IMR-90 (cell line): ENCODE data around the gene SLX9. TPM values are rescaled to one million over a fixed set of nuclear protein-coding genes. Genes with fewer than 3 reads are reported as not detected.

Experiments
- ATAC-seq: fragments of 200-7000 bp; cut with Tn5 transposase; 2 replicates; pipeline ENCODE4 v1.9.1; 2020; ENCODE audit warnings: low read depth, mild to moderate bottlenecking, moderate library complexity
- BruUV-seq: library from RNA; stranded (reverse); fragments of 400-500 nt; replicated peaks from 2 replicates; lab custom pipeline; 2021; lab: Mats Ljungman, UMichigan
- CTCF ChIA-PET: fragments of 300-600 bp; formaldehyde crosslinking; extraction: SDS; loops from one replicate; lab custom pipeline; 2021; ENCODE audit warnings: antibody characterized with exemption; lab: Yijun Ruan, JAX
- POLR2A ChIA-PET: fragments of 300-600 bp; sonication (Branson Sonifier 250); formaldehyde crosslinking; loops from one replicate; lab custom pipeline; 2022; ENCODE audit warnings: antibody characterized with exemption; ENCODE audit not compliant: unreplicated experiment; lab: Charles Lee
- DNase-seq: peaks from one replicate; pipeline ENCODE4 v3.0.0; 2013
- H2AFZ ChIP-seq: replicated peaks from 2 replicates; pipeline ENCODE3; 2013; ENCODE audit warnings: low read length, mild to moderate bottlenecking; ENCODE audit not compliant: poor library complexity
- H2AK5ac ChIP-seq: 2 replicates; pipeline ENCODE4 v1.6.1; 2013; ENCODE audit warnings: low read depth, low read length, inconsistent platforms
- H2AK9ac ChIP-seq: replicated peaks from 2 replicates; pipeline ENCODE3; 2013; ENCODE audit warnings: mild to moderate bottlenecking, low read depth, low read length, moderate library complexity; ENCODE audit not compliant: poor library complexity
- H2BK120ac ChIP-seq: 2 replicates; pipeline ENCODE4 v1.6.1; 2013; ENCODE audit warnings: low read depth, low read length, inconsistent platforms
- H2BK15ac ChIP-seq: 3 replicates; pipeline ENCODE4 v1.6.1; 2013; ENCODE audit warnings: low read depth, low read length, inconsistent platforms
- H2BK20ac ChIP-seq: 2 replicates; pipeline ENCODE4 v1.6.1; 2013; ENCODE audit warnings: low read depth, mild to moderate bottlenecking, inconsistent platforms, low read length, moderate library complexity
- H2BK5ac ChIP-seq: 2 replicates; pipeline ENCODE4 v1.6.1; 2013; ENCODE audit warnings: mild to moderate bottlenecking, low read depth, low read length, inconsistent platforms; ENCODE audit not compliant: poor library complexity, severe bottlenecking
- H3K14ac ChIP-seq: replicated peaks from 2 replicates; pipeline ENCODE4 v1.6.1; 2013; ENCODE audit warnings: low read depth, low read length, inconsistent platforms
- H3K18ac ChIP-seq: 2 replicates; pipeline ENCODE4 v1.6.1; 2013; ENCODE audit warnings: low read depth, low read length, control low read depth
- H3K23ac ChIP-seq: 2 replicates; pipeline ENCODE4 v1.6.1; 2013; ENCODE audit warnings: low read depth, low read length, inconsistent platforms
- H3K27ac ChIP-seq: 2 replicates; pipeline ENCODE4 v1.5.1; 2013; ENCODE audit warnings: mild to moderate bottlenecking, control low read depth, low read length; ENCODE audit not compliant: insufficient read depth
- H3K27me3 ChIP-seq: 2 replicates; pipeline ENCODE4 v1.6.1; 2013; ENCODE audit warnings: low read length; ENCODE audit not compliant: control insufficient read depth, insufficient read depth
- H3K36me3 ChIP-seq: 2 replicates; pipeline ENCODE4 v1.6.1; 2013; ENCODE audit warnings: low read length, mixed read lengths; ENCODE audit not compliant: control insufficient read depth, insufficient read depth
- H3K4ac ChIP-seq: 2 replicates; pipeline ENCODE4 v1.6.1; 2013; ENCODE audit warnings: low read depth, low read length, inconsistent platforms
- H3K4me1 ChIP-seq: 2 replicates; pipeline ENCODE4 v1.6.1; 2013; ENCODE audit warnings: low read length, mixed read lengths; ENCODE audit not compliant: control insufficient read depth, insufficient read depth
- H3K4me2 ChIP-seq: 2 replicates; pipeline ENCODE4 v1.6.1; 2013; ENCODE audit warnings: low read depth, mild to moderate bottlenecking, control low read depth, low read length, moderate library complexity
- H3K4me3 ChIP-seq: 2 replicates; pipeline ENCODE4 v1.5.1; 2013; ENCODE audit warnings: low read depth, mild to moderate bottlenecking, control low read depth, low read length, moderate library complexity; ENCODE audit not compliant: insufficient read depth
- H3K56ac ChIP-seq: 2 replicates; pipeline ENCODE4 v1.6.1; 2013; ENCODE audit warnings: low read length, inconsistent platforms; ENCODE audit not compliant: insufficient read depth; ENCODE audit errors: extremely low read depth
- H3K79me1 ChIP-seq, 2 experiments: 2 replicates each; pipeline ENCODE4 v1.6.1; 2013; ENCODE audit warnings: low read length in 2 of 2, inconsistent platforms in 1 of 2, low read depth in 1 of 2
- H3K9ac ChIP-seq: 2 replicates; pipeline ENCODE4 v1.6.1; 2013; ENCODE audit warnings: low read depth, low read length, control low read depth
- H3K9me1 ChIP-seq: 2 replicates; pipeline ENCODE4 v1.6.1; 2013; ENCODE audit warnings: low read length, inconsistent platforms; ENCODE audit not compliant: insufficient read depth
- H3K9me3 ChIP-seq: 2 replicates; pipeline ENCODE4 v1.6.1; 2013; ENCODE audit warnings: low read length; ENCODE audit not compliant: control insufficient read depth, insufficient read depth
- H4K20me1 ChIP-seq: 2 replicates; pipeline ENCODE4 v1.6.1; 2013; ENCODE audit warnings: low read length, inconsistent platforms; ENCODE audit not compliant: insufficient read depth
- H4K5ac ChIP-seq: 2 replicates; pipeline ENCODE4 v1.6.1; 2013; ENCODE audit warnings: mild to moderate bottlenecking, low read depth, low read length, control low read depth
- H4K8ac ChIP-seq, 2 experiments: 2 replicates each; pipeline ENCODE4 v1.6.1; 2013; ENCODE audit warnings: low read depth in 2 of 2, low read length in 2 of 2, control low read depth in 1 of 2, inconsistent platforms in 1 of 2
- H4K91ac ChIP-seq: 2 replicates; pipeline ENCODE4 v1.6.1; 2013; ENCODE audit warnings: low read depth, low read length, inconsistent platforms; ENCODE audit not compliant: insufficient read depth
- MAFK ChIP-seq: IDR thresholded peaks from 2 replicates; pipeline ENCODE4 v1.6.1; 2012; ENCODE audit warnings: low read depth, low read length, improper control_type of control experiment
- MAZ ChIP-seq: IDR thresholded peaks from 2 replicates; pipeline ENCODE4 v1.6.1; 2012; ENCODE audit warnings: low read depth, mild to moderate bottlenecking, low read length, improper control_type of control experiment, moderate library complexity, borderline replicate concordance
- WGBS, 2 experiments: methylation state at CpG; one replicate each; pipeline versions ENCODE4 v1.1.5 to v1.1.7; 2013; ENCODE audit warnings: missing lambda C conversion rate in 2 of 2; ENCODE audit not compliant: insufficient read length in 1 of 2; ENCODE audit errors: extremely low coverage in 2 of 2; 5-methylcytosine and 5-hydroxymethylcytosine counted together
- dilution Hi-C: fragments of 300-500 bp; cut with HindIII; formaldehyde crosslinking; loops from one replicate; pipeline ENCODE4 v1.14.3; 2018; ENCODE audit warnings: low sequenced_read_pairs; ENCODE audit not compliant: unreplicated experiment
- in situ Hi-C: fragments of 300-500 bp; cut with MboI; formaldehyde crosslinking; loops from 3 replicates; pipeline ENCODE4 v1.14.3; 2019; ENCODE audit warnings: low sequenced_read_pairs, inconsistent platforms, mixed read lengths
- intact Hi-C: fragments of 100-400 bp; cut with micrococcal nuclease; formaldehyde crosslinking; loops from 2 replicates; pipeline ENCODE4 v1.10.0; 2022
- polyA plus RNA-seq, 3 experiments: library from polyadenylated mRNA; depleted of rRNA; stranded (reverse); fragments of >200 nt; gene quantifications; 2 replicates each; pipeline ENCODE4 v1.2.3, GENCODE V29; 2012; ENCODE audit warnings: low replicate concordance in 1 of 3
- total RNA-seq: library from RNA; depleted of rRNA; stranded (reverse); fragments of >200 nt; gene quantifications from 2 replicates; pipeline ENCODE4 v1.2.3, GENCODE V29; 2012

SLX9 gene
- total and polyA plus RNA-seq, 2 of the 4 experiments (the other 2 are of a cell fraction), result 10.4 to 21.7 TPM

- H4K5ac ChIP-seq, result no peak overlapping the region
- no peak overlapping the region for H3K4me3 ChIP-seq
- no peak overlapping the region for H3K56ac ChIP-seq
- H2BK20ac ChIP-seq, result no peak overlapping the region
- in situ Hi-C loops (no loop called here), intact Hi-C loops (no loop called here), dilution Hi-C loops (no loop called here)
- ChIA-PET CTCF (interaction anchor here (1.0 kb wide), 1 partner anchor 151 kb away, joined by 3 read pairs; no protein-coding TSS in a partner anchor), POLR2A (no interaction called here)
- peaks cover 16% of the 10 kb centered on the region for H3K27me3 ChIP-seq
- no peak overlapping the region for H3K4ac ChIP-seq
- TF ChIP-seq MAZ, result no peak
- TF ChIP-seq MAFK, result no peak
- peaks cover 14% of the 10 kb centered on the region for H3K4me1 ChIP-seq
- H3K18ac ChIP-seq, result no peak overlapping the region
- H3K23ac ChIP-seq, result no peak overlapping the region
- no peak overlapping the region for H4K8ac ChIP-seq
- H3K9me3 ChIP-seq, result no peaks in the 10 kb centered on the region
- no peaks in the 10 kb centered on the region for H3K36me3 ChIP-seq
- H3K27ac ChIP-seq, result no peak overlapping the region
- H3K9ac ChIP-seq, result no peak overlapping the region
- no peak overlapping the region for H2AK5ac ChIP-seq
- no peak overlapping the region for H2BK15ac ChIP-seq
- H3K9me1 ChIP-seq, result no peaks in the 10 kb centered on the region
- no peak overlapping the region for H3K4me2 ChIP-seq
- no peak for ATAC-seq
- H3K79me1 ChIP-seq, result no peaks in the 10 kb centered on the region
- DNase-seq, result no peak
- no peak overlapping the region for H2BK5ac ChIP-seq
- no peak overlapping the region for H4K91ac ChIP-seq
- 84% methylated on average over 15 of the region's 26 CpGs; no CpG with 5 or more reads in 1 of the 2 experiments for WGBS, 2 experiments
- H2BK120ac ChIP-seq, result no peak overlapping the region
- no peak overlapping the region for H2AFZ ChIP-seq
- H3K14ac ChIP-seq, result no peak overlapping the region
- H2AK9ac ChIP-seq, result no peak overlapping the region
- H4K20me1 ChIP-seq, result peaks cover 7% of the 10 kb centered on the region
- no TSS peak for BruUV-seq
Measured at GRCh38 chr21:44985441-44986401, 45.9 kb downstream of the SLX9 start.
